Ascending aorta (tissue), 2 donors: ENCODE data around the gene TMEM126B. TPM values are rescaled to one million over a fixed set of nuclear protein-coding genes. Genes with fewer than 3 reads are reported as not detected.

Experiments used
- DNase-seq, 2 donors: peaks; one replicate each; pipeline ENCODE4 v3.0.0-alpha.2; 2019; ENCODE audit warnings: low spot score in 2 of 2
- H3K27ac ChIP-seq, 2 donors: fragments of 200-600 bp; sonication (generic); one replicate each; pipeline ENCODE4 v1.5.1; 2016 to 2017; ENCODE audit warnings: mild to moderate bottlenecking in 1 of 2
- H3K27me3 ChIP-seq: fragments of 200-600 bp; sonication (generic); one replicate; pipeline ENCODE4 v1.5.1; 2017
- H3K36me3 ChIP-seq, 2 donors: fragments of 200-600 bp; sonication (generic); one replicate each; pipeline ENCODE4 v1.5.1; 2016
- H3K4me1 ChIP-seq, 2 donors: fragments of 200-600 bp; sonication (generic); one replicate each; pipeline ENCODE4 v1.5.1; 2016 to 2017; ENCODE audit warnings: mild to moderate bottlenecking in 1 of 2
- H3K4me3 ChIP-seq, 2 donors: fragments of 200-600 bp; sonication (generic); one replicate each; pipeline ENCODE4 v1.5.1; 2016 to 2017; ENCODE audit warnings: mild to moderate bottlenecking in 1 of 2
- H3K9me3 ChIP-seq, 2 donors: fragments of 200-600 bp; sonication (generic); one replicate each; pipeline ENCODE4 v1.5.1; 2016
- intact Hi-C: fragments of 100-400 bp; cut with DNase I; formaldehyde crosslinking; loops from one replicate; pipeline ENCODE4 v1.15.1; 2023
- total RNA-seq: library from RNA; depleted of rRNA; stranded (reverse); fragments of >200 nt; gene quantifications from one replicate; pipeline ENCODE4 v1.1.0, GENCODE V29; 2016
- TF ChIP-seq, protein P1 (sequence below), 3 experiments: fragments of 200-600 bp in 2 of 3; fragments of 450-650 bp in 1 of 3; sonication (generic) in 2 of 3; IDR thresholded peaks; one replicate each; pipeline ENCODE4 v1.5.1; 2016 to 2019; ENCODE audit warnings: antibody characterized with exemption in 3 of 3, mild to moderate bottlenecking in 1 of 3, moderate library complexity in 1 of 3

The TMEM126B gene
- total RNA-seq, 1 donor from 2014 or later = 76.4 TPM

DNA sequence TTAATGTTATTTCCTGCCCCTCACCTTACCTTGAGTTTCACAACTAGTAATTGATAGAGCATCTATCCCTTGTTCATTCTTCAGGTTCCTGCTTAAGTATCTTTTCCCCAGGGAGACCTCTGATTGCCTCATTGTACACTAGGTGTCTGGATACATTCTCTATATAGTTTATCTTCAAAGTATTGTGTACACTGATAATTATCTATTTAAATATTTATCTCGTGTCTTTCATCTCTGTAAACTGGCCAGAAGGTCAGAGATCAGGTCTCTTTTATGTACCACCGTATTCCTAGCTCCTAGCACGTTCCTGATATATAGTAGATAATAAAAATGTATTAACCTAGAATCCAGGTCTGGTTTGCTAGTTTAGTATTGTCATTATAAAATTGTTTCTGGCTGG lies 6.4 kb downstream of the TMEM126B start:
- TF ChIP-seq, protein P1, sequence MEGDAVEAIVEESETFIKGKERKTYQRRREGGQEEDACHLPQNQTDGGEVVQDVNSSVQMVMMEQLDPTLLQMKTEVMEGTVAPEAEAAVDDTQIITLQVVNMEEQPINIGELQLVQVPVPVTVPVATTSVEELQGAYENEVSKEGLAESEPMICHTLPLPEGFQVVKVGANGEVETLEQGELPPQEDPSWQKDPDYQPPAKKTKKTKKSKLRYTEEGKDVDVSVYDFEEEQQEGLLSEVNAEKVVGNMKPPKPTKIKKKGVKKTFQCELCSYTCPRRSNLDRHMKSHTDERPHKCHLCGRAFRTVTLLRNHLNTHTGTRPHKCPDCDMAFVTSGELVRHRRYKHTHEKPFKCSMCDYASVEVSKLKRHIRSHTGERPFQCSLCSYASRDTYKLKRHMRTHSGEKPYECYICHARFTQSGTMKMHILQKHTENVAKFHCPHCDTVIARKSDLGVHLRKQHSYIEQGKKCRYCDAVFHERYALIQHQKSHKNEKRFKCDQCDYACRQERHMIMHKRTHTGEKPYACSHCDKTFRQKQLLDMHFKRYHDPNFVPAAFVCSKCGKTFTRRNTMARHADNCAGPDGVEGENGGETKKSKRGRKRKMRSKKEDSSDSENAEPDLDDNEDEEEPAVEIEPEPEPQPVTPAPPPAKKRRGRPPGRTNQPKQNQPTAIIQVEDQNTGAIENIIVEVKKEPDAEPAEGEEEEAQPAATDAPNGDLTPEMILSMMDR (IDR thresholded peaks at IDR 0.05) = no peak
- intact Hi-C loops = no loop called here
- DNase-seq = no peak
- Histone ChIP-seq H3K4me1 (peaks cover 0 to 6% of the 10 kb centered on the region in 2 donors), H3K27ac (no peak overlapping the region), H3K36me3 (peaks cover 18 to 41% of the 10 kb centered on the region in 2 donors), H3K27me3 (no peaks in the 10 kb centered on the region), H3K9me3 (no peaks in the 10 kb centered on the region), H3K4me3 (no peak overlapping the region)

DNA sequence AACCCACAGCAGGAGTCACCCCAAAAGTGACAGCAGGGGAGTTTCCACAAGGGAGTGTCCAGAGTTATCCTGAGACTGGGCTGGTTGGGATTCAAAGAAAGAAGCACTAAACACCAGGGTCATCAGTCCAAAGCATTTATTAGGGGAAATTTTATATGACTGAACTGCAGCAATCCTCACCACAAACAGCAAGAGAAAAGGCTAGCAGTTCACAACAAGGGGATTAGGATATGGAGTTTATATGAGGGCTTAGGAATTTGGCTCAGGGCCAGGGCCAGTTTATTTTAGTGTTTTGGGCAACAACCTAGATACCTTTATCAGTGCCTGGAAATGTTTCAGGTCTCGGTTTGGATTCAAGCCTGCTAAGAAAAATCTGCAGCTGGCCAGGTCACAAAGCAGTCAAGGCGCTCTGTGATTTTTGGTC lies 14.8 kb downstream of the TMEM126B start:
- H3K27me3 ChIP-seq = no peaks in the 10 kb centered on the region
- no peak for DNase-seq
- no peak overlapping the region for H3K27ac ChIP-seq
- H3K4me1 ChIP-seq = no peaks in the 10 kb centered on the region
- intact Hi-C loops = no loop called here
- no peaks in the 10 kb centered on the region for H3K9me3 ChIP-seq
- H3K4me3 ChIP-seq = no peak overlapping the region
- H3K36me3 ChIP-seq = no peaks in the 10 kb centered on the region
- TF ChIP-seq, protein P1 (IDR thresholded peaks at IDR 0.05) = no peak

DNA sequence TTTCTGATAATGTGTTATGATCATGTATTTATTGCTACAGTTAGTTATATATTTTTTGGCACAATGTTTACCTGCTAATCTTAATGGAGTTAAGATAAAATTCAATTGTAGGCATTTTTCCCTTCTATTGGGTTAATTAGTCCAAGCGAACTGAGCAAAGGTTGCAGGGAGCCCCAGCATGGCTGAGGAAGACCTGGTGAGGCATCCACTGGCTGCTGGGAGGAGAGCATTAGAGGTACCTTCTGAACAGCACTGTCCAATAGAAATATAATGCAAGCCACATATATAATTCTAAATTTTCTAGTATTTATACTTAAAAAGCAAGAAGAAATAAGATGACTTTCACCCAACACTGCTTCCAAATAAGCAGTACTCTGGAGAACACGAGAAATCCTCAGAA lies 18.7 kb downstream of the TMEM126B start:
- DNase-seq = no peak
- intact Hi-C loops = loop anchor here (1.0 kb wide), 2 partner anchors 17 to 19 kb away; partner anchors contain the start of gene TMEM126B
- H3K9me3 ChIP-seq = no peaks in the 10 kb centered on the region
- peaks cover 3 to 7% of the 10 kb centered on the region in 2 donors for H3K4me1 ChIP-seq
- H3K27me3 ChIP-seq = no peaks in the 10 kb centered on the region
- H3K4me3 ChIP-seq = peak overlapping the region; percentile 61 to 84
- H3K36me3 ChIP-seq = no peaks in the 10 kb centered on the region
- TF ChIP-seq, protein P1 (IDR thresholded peaks at IDR 0.05) = no peak
- peak overlapping the region; percentile 81 to 86 for H3K27ac ChIP-seq

DNA sequence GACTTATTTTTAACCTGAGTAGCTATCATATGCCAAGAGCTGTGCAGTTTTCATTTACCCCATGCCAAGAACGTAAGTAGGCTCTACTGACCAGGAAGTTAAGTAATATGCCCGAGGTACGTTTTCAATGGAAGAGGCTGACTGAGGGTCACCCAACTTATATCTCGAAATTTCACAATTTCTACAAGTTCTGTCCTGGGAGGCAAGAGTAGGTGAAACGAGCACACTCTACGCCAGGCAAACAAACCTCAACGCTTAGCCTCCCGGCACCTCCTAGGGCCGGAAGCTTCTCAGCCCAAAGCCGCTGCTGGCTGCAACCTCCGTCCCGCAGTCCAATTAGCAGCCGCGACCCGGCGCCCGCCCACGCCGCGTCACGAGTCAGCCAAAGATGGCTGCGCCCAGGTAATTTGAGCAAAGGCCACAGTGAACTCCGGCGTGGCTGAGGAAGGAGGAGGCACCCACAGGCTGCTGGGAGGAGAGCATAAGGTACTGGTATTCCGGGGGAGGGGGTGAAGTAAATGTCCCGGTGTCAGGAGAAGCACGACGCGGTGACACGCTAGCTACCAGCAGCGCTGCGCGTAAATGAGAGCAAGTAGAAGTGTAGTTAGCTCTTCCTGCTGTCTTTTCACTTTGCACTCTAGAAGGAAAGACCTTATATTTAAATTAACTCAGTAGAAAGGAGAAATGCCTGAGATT lies 19.4 kb downstream of the TMEM126B start, which contains the start of gene TMEM126A:
Gene TMEM126A (plus strand): TSS at position 364 of the 696 bp plus-strand sequence. CDS start 2,289 bp downstream, outside the sequence.
- Histone ChIP-seq H3K4me1 (peaks cover 3 to 7% of the 10 kb centered on the region in 2 donors), H3K4me3 (peak within 1 kb of the TSS; percentile 61 to 84), H3K27ac (peak within 1 kb of the TSS; percentile 81 to 86), H3K9me3 (no peaks in the 10 kb centered on the region), H3K27me3 (no peaks in the 10 kb centered on the region), H3K36me3 (no peaks in the 10 kb centered on the region)
- peak; percentile 64 to 95 for DNase-seq
- TF ChIP-seq, protein P1 (IDR thresholded peaks at IDR 0.05) = no peak
- intact Hi-C loops = loop anchor here (1.0 kb wide), 2 partner anchors 17 to 19 kb away; partner anchors contain the start of gene TMEM126B

GRCh38 chr11:85651118-85651517 lies 22.7 kb downstream of the TMEM126B start:
- TF ChIP-seq, protein P1 (IDR thresholded peaks at IDR 0.05) = no peak
- intact Hi-C loops = no loop called here

More at GRCh38 chr11:85651118-85651517, 22.7 kb downstream of the TMEM126B start:
- DNase-seq = no peak
- H3K9me3 ChIP-seq = no peaks in the 10 kb centered on the region
- peaks cover 3 to 7% of the 10 kb centered on the region in 2 donors for H3K4me1 ChIP-seq
- H3K27ac ChIP-seq = no peak overlapping the region
- peaks cover 3 to 27% of the 10 kb centered on the region in 2 donors for H3K36me3 ChIP-seq
- no peaks in the 10 kb centered on the region for H3K27me3 ChIP-seq
- no peak overlapping the region for H3K4me3 ChIP-seq
